Smooth muscle cell (in vitro differentiated cells): Measurements from ENCODE around the gene NCAPH2. TPM values are rescaled to one million over a fixed set of nuclear protein-coding genes. Genes with fewer than 3 reads are reported as not detected.

ENCODE experiments used
- DNase-seq: peaks from one replicate; lab custom pipeline; 2025; ENCODE audit not compliant: unreplicated experiment; lab: John Stamatoyannopoulos, UW
- H2AFZ ChIP-seq: fragments of 200-600 bp; sonication (generic); 2 replicates; pipeline ENCODE4 v1.6.0; 2016; ENCODE audit warnings: antibody characterized with exemption, low read depth, mild to moderate bottlenecking
- H3F3A ChIP-seq: fragments of 200-600 bp; sonication (generic); 2 replicates; pipeline ENCODE4 v1.6.0; 2017; ENCODE audit warnings: antibody characterized with exemption, low read depth
- H3K27ac ChIP-seq: fragments of 200-600 bp; sonication (generic); 2 replicates; pipeline ENCODE4 v1.5.1; 2016; ENCODE audit warnings: low read depth, mild to moderate bottlenecking
- H3K27me3 ChIP-seq: fragments of 200-600 bp; sonication (generic); 2 replicates; pipeline ENCODE4 v1.6.1; 2016; ENCODE audit warnings: low read depth, mild to moderate bottlenecking
- H3K36me3 ChIP-seq: fragments of 200-600 bp; sonication (generic); 2 replicates; pipeline ENCODE4 v1.5.1; 2016; ENCODE audit warnings: low read depth
- H3K4me1 ChIP-seq: fragments of 200-600 bp; sonication (generic); 2 replicates; pipeline ENCODE4 v1.5.1; 2016; ENCODE audit warnings: low read depth
- H3K4me2 ChIP-seq: fragments of 200-600 bp; sonication (generic); 2 replicates; pipeline ENCODE4 v1.6.0; 2016; ENCODE audit warnings: mild to moderate bottlenecking
- H3K4me3 ChIP-seq: fragments of 200-600 bp; sonication (generic); 2 replicates; pipeline ENCODE4 v1.5.1; 2016; ENCODE audit warnings: mild to moderate bottlenecking
- H3K79me2 ChIP-seq: fragments of 200-600 bp; sonication (generic); 2 replicates; pipeline ENCODE4 v1.6.0; 2016; ENCODE audit warnings: low read depth, mild to moderate bottlenecking
- H3K9ac ChIP-seq: fragments of 200-600 bp; sonication (generic); 2 replicates; pipeline ENCODE4 v1.6.0; 2016; ENCODE audit warnings: low read depth
- H3K9me3 ChIP-seq: fragments of 200-600 bp; sonication (generic); replicated peaks from 2 replicates; pipeline ENCODE4 v1.5.1; 2016; ENCODE audit warnings: low read depth
- H4K20me1 ChIP-seq: fragments of 200-600 bp; sonication (generic); 2 replicates; pipeline ENCODE4 v1.6.0; 2016; ENCODE audit warnings: low read depth
- WGBS: methylation state at CpG from one replicate; pipeline ENCODE4 v1.1.7; 2016; ENCODE audit warnings: low lambda C conversion rate; 5-methylcytosine and 5-hydroxymethylcytosine counted together
- polyA plus RNA-seq: library from polyadenylated mRNA; unstranded; fragments of >200 nt; fragmentation: Nextera tagmentation; extraction: Ambion mirVana; gene quantifications from 2 replicates; pipeline ENCODE4 v1.2.1, GENCODE V29; 2016
- total RNA-seq: library from RNA; depleted of rRNA; stranded (reverse); fragments of >200 nt; gene quantifications from 2 replicates; pipeline ENCODE4 v1.2.3, GENCODE V29; 2014
- TF ChIP-seq, protein P1 (sequence below): fragments of 200-600 bp; sonication (generic); IDR thresholded peaks from 2 replicates; pipeline ENCODE4 v1.5.1; 2017; ENCODE audit warnings: borderline replicate concordance, mild to moderate bottlenecking, antibody characterized with exemption; ENCODE audit not compliant: insufficient read depth, poor library complexity, severe bottlenecking

The NCAPH2 gene
- total and polyA plus RNA-seq, 2 experiments from 2014 or later: 24.1 to 45.7 TPM

DNA sequence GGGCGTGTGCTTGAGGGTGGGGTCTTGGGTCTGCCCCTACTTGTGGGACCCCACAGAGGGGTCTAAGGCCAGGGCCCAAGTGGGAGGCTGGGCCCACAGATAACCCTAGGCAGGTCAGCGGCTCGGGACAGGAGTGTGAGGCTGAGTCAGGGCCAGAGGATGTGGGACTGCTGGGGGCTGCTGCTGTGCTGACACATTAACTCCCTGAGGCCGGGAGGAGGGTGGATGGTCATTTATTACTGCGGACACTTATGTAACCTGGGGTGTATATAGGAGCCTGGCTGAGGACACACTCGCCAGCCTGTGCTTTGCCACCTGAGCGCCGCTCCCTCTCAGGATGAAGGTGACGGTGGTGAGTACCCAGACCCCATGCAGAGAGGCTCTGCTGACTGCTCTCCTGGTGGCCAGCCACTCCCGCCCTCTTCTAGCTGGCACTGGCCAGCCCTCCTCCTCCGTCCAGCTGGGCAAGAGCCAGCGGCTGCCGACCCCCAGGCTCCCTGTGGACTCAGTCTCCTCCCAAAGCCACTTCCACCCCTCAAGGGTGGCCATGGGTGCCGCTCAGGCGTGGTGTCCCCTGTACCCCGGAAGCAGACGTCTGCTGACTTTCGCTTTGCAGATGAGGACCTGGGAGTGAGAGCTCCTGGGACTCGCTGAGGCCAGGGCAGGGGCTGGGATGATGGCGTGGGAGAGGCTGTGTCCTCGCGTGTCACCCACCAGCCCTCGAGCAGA is 21.3 kb upstream of the NCAPH2 start, which contains the start of gene MIOX:
TSS of gene MIOX (plus strand) at position 299 of the 729 bp plus-strand sequence. CDS start at position 338, 39 bp downstream.
- Histone ChIP-seq H3K27ac (no peak within 1 kb of the TSS), H2AFZ (no peak within 1 kb of the TSS), H3K36me3 (no peaks in the 10 kb centered on the region), H3K9me3 (no peaks in the 10 kb centered on the region), H3K4me2 (no peak within 1 kb of the TSS), H4K20me1 (no peaks in the 10 kb centered on the region), H3K9ac (no peak within 1 kb of the TSS), H3K79me2 (peaks cover 4% of the 10 kb centered on the region), H3F3A (peaks cover 5% of the 10 kb centered on the region), H3K27me3 (no peaks in the 10 kb centered on the region), H3K4me1 (peaks cover 3% of the 10 kb centered on the region), H3K4me3 (no peak within 1 kb of the TSS)
- 78% methylated on average over 23 of the region's 23 CpGs for WGBS
- DNase-seq: no peak
- TF ChIP-seq, protein P1, sequence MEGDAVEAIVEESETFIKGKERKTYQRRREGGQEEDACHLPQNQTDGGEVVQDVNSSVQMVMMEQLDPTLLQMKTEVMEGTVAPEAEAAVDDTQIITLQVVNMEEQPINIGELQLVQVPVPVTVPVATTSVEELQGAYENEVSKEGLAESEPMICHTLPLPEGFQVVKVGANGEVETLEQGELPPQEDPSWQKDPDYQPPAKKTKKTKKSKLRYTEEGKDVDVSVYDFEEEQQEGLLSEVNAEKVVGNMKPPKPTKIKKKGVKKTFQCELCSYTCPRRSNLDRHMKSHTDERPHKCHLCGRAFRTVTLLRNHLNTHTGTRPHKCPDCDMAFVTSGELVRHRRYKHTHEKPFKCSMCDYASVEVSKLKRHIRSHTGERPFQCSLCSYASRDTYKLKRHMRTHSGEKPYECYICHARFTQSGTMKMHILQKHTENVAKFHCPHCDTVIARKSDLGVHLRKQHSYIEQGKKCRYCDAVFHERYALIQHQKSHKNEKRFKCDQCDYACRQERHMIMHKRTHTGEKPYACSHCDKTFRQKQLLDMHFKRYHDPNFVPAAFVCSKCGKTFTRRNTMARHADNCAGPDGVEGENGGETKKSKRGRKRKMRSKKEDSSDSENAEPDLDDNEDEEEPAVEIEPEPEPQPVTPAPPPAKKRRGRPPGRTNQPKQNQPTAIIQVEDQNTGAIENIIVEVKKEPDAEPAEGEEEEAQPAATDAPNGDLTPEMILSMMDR: no peak

DNA sequence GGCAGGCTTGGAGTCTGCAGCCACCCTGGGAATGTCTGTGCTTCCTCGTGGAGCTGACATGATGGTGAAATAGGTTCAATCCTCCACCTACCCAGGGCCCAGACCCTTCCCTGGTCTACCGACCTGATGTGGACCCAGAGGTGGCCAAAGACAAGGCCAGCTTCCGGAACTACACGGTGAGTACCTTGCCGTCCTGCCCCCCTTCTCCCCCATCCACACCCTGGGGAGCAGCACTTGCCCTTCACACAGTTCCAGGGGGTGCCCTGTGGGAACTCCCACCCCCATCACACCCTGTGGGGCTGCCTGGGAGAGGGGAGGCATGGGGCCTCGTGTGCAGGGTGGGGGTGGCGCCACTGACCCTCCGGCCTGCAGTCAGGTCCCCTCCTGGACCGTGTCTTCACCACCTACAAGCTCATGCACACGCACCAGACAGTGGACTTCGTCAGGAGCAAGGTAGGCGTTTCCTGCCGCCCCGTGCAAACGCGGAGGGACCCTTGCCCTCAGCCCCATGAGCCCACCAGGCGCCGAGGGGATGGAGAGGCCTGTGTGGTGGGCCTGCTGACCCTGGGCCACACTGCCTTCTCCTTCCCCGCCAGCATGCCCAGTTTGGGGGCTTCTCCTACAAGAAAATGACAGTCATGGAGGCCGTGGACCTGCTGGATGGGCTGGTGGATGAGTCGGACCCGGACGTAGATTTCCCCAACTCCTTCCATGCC is 20.6 kb upstream of the NCAPH2 start:
- Histone ChIP-seq H2AFZ (no peak overlapping the region), H3K4me1 (no peaks in the 10 kb centered on the region), H3K79me2 (no peaks in the 10 kb centered on the region), H3F3A (peaks cover 5% of the 10 kb centered on the region), H3K4me2 (no peak overlapping the region), H4K20me1 (no peaks in the 10 kb centered on the region), H3K9me3 (no peaks in the 10 kb centered on the region), H3K36me3 (no peaks in the 10 kb centered on the region), H3K4me3 (no peak overlapping the region), H3K27me3 (no peaks in the 10 kb centered on the region), H3K9ac (no peak overlapping the region), H3K27ac (no peak overlapping the region)
- 92% methylated on average over 23 of the region's 23 CpGs for WGBS
- no peak for DNase-seq
- TF ChIP-seq, protein P1: no peak

DNA sequence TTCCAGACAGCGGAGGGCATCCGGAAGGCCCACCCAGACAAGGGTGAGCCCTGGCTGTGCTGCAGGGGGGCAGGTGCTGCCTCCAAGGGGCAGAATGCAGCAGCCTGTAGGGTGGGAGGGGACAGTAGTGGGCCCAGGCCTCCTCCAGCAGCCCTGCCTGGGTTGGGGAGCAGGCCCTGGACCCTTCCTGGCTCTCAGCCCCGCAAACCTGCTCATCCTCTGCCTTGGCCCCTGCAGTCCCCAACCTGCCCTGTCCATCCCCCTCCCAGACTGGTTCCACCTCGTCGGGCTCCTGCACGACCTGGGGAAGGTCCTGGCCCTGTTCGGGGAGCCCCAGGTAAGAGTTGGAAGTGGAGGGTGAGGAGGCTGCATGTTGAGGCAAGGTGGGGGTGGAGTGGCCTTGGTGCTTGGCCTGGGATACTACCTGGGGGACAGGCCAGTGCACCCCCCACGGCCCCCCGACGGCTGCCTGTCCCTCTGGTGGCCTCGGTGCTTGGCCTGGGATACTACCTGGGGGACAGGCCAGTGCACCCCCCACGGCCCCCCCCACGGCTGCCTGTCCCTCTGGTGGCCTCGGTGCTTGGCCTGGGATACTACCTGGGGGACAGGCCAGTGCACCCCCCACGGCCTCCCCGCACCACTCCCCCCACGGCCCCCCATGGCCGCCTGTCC is 19.9 kb upstream of the NCAPH2 start:
- H3K27ac ChIP-seq: no peak overlapping the region
- H4K20me1 ChIP-seq: no peaks in the 10 kb centered on the region
- H2AFZ ChIP-seq: no peak overlapping the region
- WGBS: 81% methylated on average over 9 of the region's 18 CpGs
- no peak for DNase-seq
- H3K4me3 ChIP-seq: no peak overlapping the region
- no peak overlapping the region for H3K4me2 ChIP-seq
- H3K36me3 ChIP-seq: no peaks in the 10 kb centered on the region
- no peak overlapping the region for H3K9ac ChIP-seq
- no peaks in the 10 kb centered on the region for H3K27me3 ChIP-seq
- TF ChIP-seq, protein P1: no peak
- peaks cover 5% of the 10 kb centered on the region for H3F3A ChIP-seq
- no peaks in the 10 kb centered on the region for H3K4me1 ChIP-seq
- no peaks in the 10 kb centered on the region for H3K79me2 ChIP-seq
- no peaks in the 10 kb centered on the region for H3K9me3 ChIP-seq
